T-cell (primary cell): Measurements from ENCODE around the gene DOCK11. TPM values are rescaled to one million over a fixed set of nuclear protein-coding genes. Genes with fewer than 3 reads are reported as not detected.

Source experiments
- total RNA-seq, 35 experiments: library from RNA in 6 of 35; stranded (reverse) in 6 of 35; fragments of 120-200 nt in 1 of 35; gene quantifications; one replicate each; pipeline versions ENCODE4 v1.2.1 to v1.2.4 and lab custom pipeline; 2013 to 2026

Gene DOCK11
- total RNA-seq, 5 donors from 2014 or later (not counting 1 experiment from before 2014, with no cell fraction given) = 90.7 to 102 (median 94.5) TPM

Other genes with a start within 250 kb of the DOCK11 start
- gene WDR44, start 149.7 kb upstream of the DOCK11 start, total RNA-seq = 10 to 100 TPM; 13.6 to 21.4 (median 19.0) TPM
- 1 to 10 TPM in 2 of 5 donors, under 1 TPM in 2, not detected in 1; 0.50 to 1.1 (median 0.87) TPM for gene IL13RA1, start 231.8 kb downstream of the DOCK11 start, total RNA-seq